Peyer's patch (tissue), 4 donors: ENCODE data around the gene DYRK1A. TPM values are rescaled to one million over a fixed set of nuclear protein-coding genes. Genes with fewer than 3 reads are reported as not detected.

Experiments
- DNase-seq, 3 donors: peaks; one replicate each; pipeline ENCODE4 v3.0.0-alpha.2; 2017 to 2019
- H3K27ac ChIP-seq, 4 donors: fragments of 200-600 bp; sonication (generic); one replicate each; pipeline ENCODE4 v1.5.1; 2016 to 2019
- H3K27me3 ChIP-seq, 2 donors: fragments of 200-600 bp; sonication (generic); one replicate each; pipeline ENCODE4 v1.5.1; 2019
- H3K36me3 ChIP-seq, 3 donors: fragments of 200-600 bp; sonication (generic); one replicate each; pipeline ENCODE4 v1.5.1; 2016 to 2019
- H3K4me1 ChIP-seq, 4 donors: fragments of 200-600 bp; sonication (generic); one replicate each; pipeline ENCODE4 v1.5.1; 2016 to 2019
- H3K4me3 ChIP-seq, 4 donors: fragments of 200-600 bp; sonication (generic); 1 replicate in 3 of 4; 2 replicates in 1 of 4; pipeline ENCODE4 v1.5.1; 2016 to 2019; ENCODE audit warnings: mild to moderate bottlenecking in 1 of 4
- H3K9me3 ChIP-seq, 4 donors: fragments of 200-600 bp; sonication (generic); one replicate each; pipeline ENCODE4 v1.5.1; 2016 to 2019; ENCODE audit warnings: mild to moderate bottlenecking in 1 of 4
- POLR2A ChIP-seq, 2 donors: fragments of 450-650 bp; IDR thresholded peaks; one replicate each; pipeline ENCODE4 v1.5.1; 2017; ENCODE audit warnings: antibody characterized with exemption in 2 of 2, mild to moderate bottlenecking in 2 of 2, moderate library complexity in 2 of 2
- total RNA-seq, 4 donors: library from RNA; depleted of rRNA; stranded (reverse); fragments of >200 nt; gene quantifications; one replicate each; pipeline ENCODE4 v1.1.0, GENCODE V29; 2016
- TF ChIP-seq, protein P1 (sequence below), 6 experiments: fragments of 450-650 bp in 4 of 6; fragments of 200-600 bp in 2 of 6; sonication (generic) in 1 of 6; IDR thresholded peaks; one replicate each; pipeline ENCODE4 v1.5.1; 2017 to 2019; ENCODE audit warnings: antibody characterized with exemption in 6 of 6, mild to moderate bottlenecking in 3 of 6, moderate library complexity in 1 of 6

Gene DYRK1A
- total RNA-seq, 4 donors from 2014 or later = 68.8 to 133 (median 81.3) TPM

DNA sequence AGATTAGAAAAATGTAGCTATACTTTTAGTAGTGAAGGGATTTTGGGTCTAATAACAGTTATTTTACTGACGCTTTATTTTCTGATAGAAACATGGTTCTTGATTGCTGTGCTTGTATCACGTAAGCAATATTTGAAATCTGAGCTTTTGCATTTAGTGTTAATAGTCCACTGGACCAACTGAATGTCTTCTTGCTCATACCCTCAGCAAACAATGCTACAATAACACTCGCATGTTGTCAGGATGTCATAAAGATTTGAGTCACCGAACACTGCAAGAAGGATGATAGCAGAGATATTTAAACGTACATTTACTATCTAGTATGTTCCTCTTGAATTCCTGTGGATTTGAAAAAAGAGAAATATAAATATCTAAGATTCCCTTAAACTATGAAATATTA lies 7.5 kb downstream of the DYRK1A start:
- peaks cover 0 to 74% (median 15%) of the 10 kb centered on the region in 4 donors for H3K4me1 ChIP-seq
- no peaks in the 10 kb centered on the region for H3K9me3 ChIP-seq
- H3K4me3 ChIP-seq = no peak overlapping the region
- H3K27me3 ChIP-seq = no peaks in the 10 kb centered on the region
- H3K36me3 ChIP-seq = no peaks in the 10 kb centered on the region
- no peak overlapping the region for H3K27ac ChIP-seq
- TF ChIP-seq, protein P1, sequence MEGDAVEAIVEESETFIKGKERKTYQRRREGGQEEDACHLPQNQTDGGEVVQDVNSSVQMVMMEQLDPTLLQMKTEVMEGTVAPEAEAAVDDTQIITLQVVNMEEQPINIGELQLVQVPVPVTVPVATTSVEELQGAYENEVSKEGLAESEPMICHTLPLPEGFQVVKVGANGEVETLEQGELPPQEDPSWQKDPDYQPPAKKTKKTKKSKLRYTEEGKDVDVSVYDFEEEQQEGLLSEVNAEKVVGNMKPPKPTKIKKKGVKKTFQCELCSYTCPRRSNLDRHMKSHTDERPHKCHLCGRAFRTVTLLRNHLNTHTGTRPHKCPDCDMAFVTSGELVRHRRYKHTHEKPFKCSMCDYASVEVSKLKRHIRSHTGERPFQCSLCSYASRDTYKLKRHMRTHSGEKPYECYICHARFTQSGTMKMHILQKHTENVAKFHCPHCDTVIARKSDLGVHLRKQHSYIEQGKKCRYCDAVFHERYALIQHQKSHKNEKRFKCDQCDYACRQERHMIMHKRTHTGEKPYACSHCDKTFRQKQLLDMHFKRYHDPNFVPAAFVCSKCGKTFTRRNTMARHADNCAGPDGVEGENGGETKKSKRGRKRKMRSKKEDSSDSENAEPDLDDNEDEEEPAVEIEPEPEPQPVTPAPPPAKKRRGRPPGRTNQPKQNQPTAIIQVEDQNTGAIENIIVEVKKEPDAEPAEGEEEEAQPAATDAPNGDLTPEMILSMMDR (IDR thresholded peaks at IDR 0.05) = no peak
- DNase-seq = no peak

DNA sequence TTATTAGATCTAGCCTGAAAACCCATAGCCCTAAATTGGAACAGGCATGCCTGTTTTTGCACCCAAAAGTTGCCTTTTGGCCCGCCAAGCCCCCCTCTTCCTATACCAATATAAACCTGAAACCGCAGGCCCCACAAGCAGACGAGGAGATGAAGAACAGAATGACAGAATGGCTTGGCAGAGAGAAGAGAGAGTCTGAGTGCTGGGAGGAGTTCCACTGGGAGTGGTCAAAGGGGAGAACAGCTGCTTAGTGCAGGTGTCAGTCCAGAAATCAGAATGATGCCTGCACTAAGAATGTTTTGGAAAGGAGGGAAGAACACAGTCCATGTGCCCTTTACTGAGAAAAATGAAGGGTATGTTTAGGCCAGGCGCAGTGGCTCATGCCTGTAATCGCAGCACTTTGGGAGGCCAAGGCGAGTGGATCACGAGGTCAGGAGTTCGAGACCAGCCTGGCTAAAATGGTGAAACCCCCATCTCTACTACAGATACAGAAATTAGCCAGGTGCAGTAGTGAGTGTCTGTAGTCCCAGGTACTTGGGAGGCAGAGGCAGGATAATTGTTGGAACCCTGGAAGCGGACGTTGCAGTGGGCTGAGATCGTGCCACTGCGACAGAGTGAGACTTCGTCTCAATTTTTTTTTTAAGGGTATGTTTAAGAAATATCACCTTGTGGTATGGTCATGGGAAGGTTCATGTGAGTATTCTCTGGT lies 9.4 kb downstream of the DYRK1A start:
- DNase-seq = no peak
- Histone ChIP-seq H3K4me3 (no peak overlapping the region), H3K4me1 (peaks cover 0 to 72% (median 13%) of the 10 kb centered on the region in 4 donors), H3K27me3 (no peaks in the 10 kb centered on the region), H3K27ac (no peak overlapping the region), H3K9me3 (no peaks in the 10 kb centered on the region), H3K36me3 (no peaks in the 10 kb centered on the region)
- TF ChIP-seq, protein P1 (IDR thresholded peaks at IDR 0.05) = no peak
- TF ChIP-seq POLR2A (IDR thresholded peaks at IDR 0.05) = no peak

DNA sequence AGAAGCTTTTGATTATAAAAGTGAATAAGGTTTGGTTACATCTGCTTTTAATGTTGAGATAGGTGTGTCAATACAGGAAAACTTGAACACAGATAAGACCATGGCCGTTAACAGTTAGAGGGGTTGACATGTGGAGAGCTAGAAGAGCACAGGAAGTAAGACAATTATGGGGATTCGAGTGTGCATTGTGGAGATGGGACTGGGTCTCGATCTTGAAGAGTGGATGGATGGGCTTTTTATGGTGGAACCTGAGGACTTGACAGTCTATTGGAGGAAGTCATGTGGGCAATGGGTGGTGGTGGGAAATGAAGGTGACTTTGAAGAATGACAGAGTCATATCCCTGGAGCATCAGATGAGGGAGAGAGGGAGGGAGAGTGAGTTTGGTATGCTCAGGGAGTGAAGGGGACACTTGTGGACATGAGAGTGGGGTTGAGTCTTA lies 12.1 kb downstream of the DYRK1A start:
- no peak for DNase-seq
- H3K36me3 ChIP-seq = no peaks in the 10 kb centered on the region
- TF ChIP-seq POLR2A (IDR thresholded peaks at IDR 0.05) = no peak
- TF ChIP-seq, protein P1 (IDR thresholded peaks at IDR 0.05) = no peak
- H3K4me3 ChIP-seq = no peak overlapping the region
- H3K27ac ChIP-seq = no peak overlapping the region
- H3K27me3 ChIP-seq = no peaks in the 10 kb centered on the region
- H3K9me3 ChIP-seq = no peaks in the 10 kb centered on the region
- peaks cover 0 to 80% (median 13%) of the 10 kb centered on the region in 4 donors for H3K4me1 ChIP-seq

DNA sequence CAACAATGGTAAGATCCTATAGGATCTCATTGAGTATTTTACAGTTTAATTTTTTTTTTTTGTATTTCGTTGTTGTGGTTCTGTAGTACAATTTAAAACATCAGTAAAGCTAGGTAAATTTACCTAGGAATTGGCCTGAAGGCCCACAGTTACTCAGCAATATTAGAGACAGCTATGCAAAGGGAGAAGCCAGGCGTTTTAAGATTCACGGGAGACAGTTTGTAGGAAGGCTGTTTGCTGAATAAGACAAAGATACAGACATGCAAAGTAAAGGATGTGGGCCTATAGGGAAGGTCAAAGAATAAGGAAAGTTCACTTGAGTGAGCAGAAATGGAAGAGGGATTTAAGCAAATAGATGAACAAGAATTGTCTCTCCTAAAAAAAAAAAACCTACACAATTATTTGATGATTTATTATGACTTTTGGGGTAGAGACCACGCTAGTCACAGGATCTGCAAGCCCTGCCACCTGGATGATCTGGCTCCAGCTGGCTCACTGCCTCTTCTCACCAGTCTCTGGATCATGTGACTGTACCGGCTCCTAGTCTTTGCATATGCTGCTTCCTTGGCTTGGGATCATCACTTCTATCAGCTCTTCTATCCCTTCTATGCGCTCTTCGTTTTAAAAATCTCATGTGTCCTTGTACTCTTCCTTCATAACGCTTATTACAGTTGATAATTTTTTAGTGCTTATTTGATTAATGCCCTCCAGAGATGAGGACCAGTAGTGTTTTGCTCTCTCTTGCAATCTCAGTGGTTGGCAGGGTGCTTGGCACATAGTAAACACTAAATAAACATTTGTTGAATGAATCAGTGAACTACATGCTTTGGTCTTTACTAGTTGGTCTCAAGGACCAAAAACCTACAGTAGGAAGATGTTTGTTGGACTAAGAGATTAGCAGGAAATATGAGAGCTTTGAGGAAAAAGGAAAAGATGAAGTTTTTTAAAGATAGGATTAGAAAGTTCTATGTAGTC lies 14.1 kb downstream of the DYRK1A start:
- H3K4me1 ChIP-seq = peaks cover 0 to 70% (median 10%) of the 10 kb centered on the region in 4 donors
- no peak overlapping the region for H3K27ac ChIP-seq
- no peak for DNase-seq
- no peaks in the 10 kb centered on the region for H3K36me3 ChIP-seq
- no peak for TF ChIP-seq POLR2A (IDR thresholded peaks at IDR 0.05)
- TF ChIP-seq, protein P1 (IDR thresholded peaks at IDR 0.05) = no peak
- no peak overlapping the region for H3K4me3 ChIP-seq
- no peaks in the 10 kb centered on the region for H3K9me3 ChIP-seq
- H3K27me3 ChIP-seq = no peaks in the 10 kb centered on the region

DNA sequence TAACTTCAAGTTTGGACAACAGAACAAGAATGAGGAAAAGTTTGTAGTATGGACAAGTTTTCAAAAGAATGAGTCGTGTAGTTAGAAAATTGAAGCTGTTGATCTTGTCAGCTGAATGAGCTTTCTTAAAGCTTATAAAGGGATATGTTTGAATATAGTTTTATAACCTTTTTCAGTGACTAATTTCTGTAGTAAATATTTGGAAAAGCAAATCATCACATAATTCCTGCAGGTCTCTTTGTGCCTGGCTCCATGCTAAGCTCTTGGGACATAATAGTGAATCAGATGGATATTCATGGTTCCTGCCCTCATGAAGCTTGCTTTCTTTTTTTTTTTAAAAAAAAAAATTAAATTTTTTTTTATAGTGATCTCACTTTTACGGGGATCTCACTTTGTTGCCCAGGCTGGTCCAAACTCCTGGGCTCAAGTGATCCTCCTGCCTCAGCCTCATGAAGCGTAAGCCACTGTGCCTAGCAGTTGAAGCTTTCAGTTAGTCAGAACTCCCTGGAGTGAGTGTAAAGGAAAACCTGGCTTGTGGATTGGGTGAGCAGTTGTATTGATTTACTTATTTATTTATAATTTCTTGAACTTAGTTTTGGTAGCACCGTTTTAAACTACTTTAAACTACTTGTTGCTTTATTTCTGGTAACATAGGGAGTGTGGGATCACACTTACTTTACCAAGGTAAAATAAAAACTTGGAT lies 15.5 kb downstream of the DYRK1A start:
- no peaks in the 10 kb centered on the region for H3K9me3 ChIP-seq
- DNase-seq = no peak
- no peak for TF ChIP-seq POLR2A (IDR thresholded peaks at IDR 0.05)
- TF ChIP-seq, protein P1 (IDR thresholded peaks at IDR 0.05) = no peak
- no peaks in the 10 kb centered on the region for H3K36me3 ChIP-seq
- H3K4me3 ChIP-seq = no peak overlapping the region
- H3K27ac ChIP-seq = no peak overlapping the region
- H3K4me1 ChIP-seq = peaks cover 0 to 70% (median 7%) of the 10 kb centered on the region in 4 donors
- H3K27me3 ChIP-seq = no peaks in the 10 kb centered on the region
